Uterus (tissue), 2 donors: ENCODE measurements around the gene MPV17L.
"Not testable (repeated sequence)": the region's sequence is repeated elsewhere in the genome, so short reads cannot be mapped to it uniquely, and the experiment has no call there.

Experiments used
- POLR2A ChIP-seq, 2 donors: fragments of 450-650 bp; IDR thresholded peaks; one replicate each; pipeline ENCODE4 v1.6.1; 2016; ENCODE audit warnings: antibody characterized with exemption in 2 of 2, mild to moderate bottlenecking in 1 of 2, moderate library complexity in 1 of 2
- TF ChIP-seq, protein P1 (sequence below), 4 experiments: fragments of 200-600 bp in 2 of 4; fragments of 450-650 bp in 2 of 4; sonication (generic) in 2 of 4; IDR thresholded peaks; one replicate each; pipeline ENCODE4 v1.5.1; 2016 to 2019; ENCODE audit warnings: antibody characterized with exemption in 4 of 4, mild to moderate bottlenecking in 2 of 4, moderate library complexity in 1 of 4

GRCh38 chr16:15404091-15404490, 8.5 kb downstream of the MPV17L start:
- TF ChIP-seq, protein P1, sequence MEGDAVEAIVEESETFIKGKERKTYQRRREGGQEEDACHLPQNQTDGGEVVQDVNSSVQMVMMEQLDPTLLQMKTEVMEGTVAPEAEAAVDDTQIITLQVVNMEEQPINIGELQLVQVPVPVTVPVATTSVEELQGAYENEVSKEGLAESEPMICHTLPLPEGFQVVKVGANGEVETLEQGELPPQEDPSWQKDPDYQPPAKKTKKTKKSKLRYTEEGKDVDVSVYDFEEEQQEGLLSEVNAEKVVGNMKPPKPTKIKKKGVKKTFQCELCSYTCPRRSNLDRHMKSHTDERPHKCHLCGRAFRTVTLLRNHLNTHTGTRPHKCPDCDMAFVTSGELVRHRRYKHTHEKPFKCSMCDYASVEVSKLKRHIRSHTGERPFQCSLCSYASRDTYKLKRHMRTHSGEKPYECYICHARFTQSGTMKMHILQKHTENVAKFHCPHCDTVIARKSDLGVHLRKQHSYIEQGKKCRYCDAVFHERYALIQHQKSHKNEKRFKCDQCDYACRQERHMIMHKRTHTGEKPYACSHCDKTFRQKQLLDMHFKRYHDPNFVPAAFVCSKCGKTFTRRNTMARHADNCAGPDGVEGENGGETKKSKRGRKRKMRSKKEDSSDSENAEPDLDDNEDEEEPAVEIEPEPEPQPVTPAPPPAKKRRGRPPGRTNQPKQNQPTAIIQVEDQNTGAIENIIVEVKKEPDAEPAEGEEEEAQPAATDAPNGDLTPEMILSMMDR (IDR thresholded peaks at IDR 0.05), result not testable (repeated sequence)
- TF ChIP-seq POLR2A (IDR thresholded peaks at IDR 0.05), result not testable (repeated sequence)
